Smooth muscle cell (in vitro differentiated cells): ENCODE results near the gene TANGO2. TPM values are rescaled to one million over a fixed set of nuclear protein-coding genes. Genes with fewer than 3 reads are reported as not detected.

ENCODE experiments used
- DNase-seq: peaks from one replicate; lab custom pipeline; 2025; ENCODE audit not compliant: unreplicated experiment; lab: John Stamatoyannopoulos, UW
- H2AFZ ChIP-seq: fragments of 200-600 bp; sonication (generic); 2 replicates; pipeline ENCODE4 v1.6.0; 2016; ENCODE audit warnings: antibody characterized with exemption, low read depth, mild to moderate bottlenecking
- H3F3A ChIP-seq: fragments of 200-600 bp; sonication (generic); 2 replicates; pipeline ENCODE4 v1.6.0; 2017; ENCODE audit warnings: antibody characterized with exemption, low read depth
- H3K27ac ChIP-seq: fragments of 200-600 bp; sonication (generic); 2 replicates; pipeline ENCODE4 v1.5.1; 2016; ENCODE audit warnings: low read depth, mild to moderate bottlenecking
- H3K27me3 ChIP-seq: fragments of 200-600 bp; sonication (generic); 2 replicates; pipeline ENCODE4 v1.6.1; 2016; ENCODE audit warnings: low read depth, mild to moderate bottlenecking
- H3K36me3 ChIP-seq: fragments of 200-600 bp; sonication (generic); 2 replicates; pipeline ENCODE4 v1.5.1; 2016; ENCODE audit warnings: low read depth
- H3K4me1 ChIP-seq: fragments of 200-600 bp; sonication (generic); 2 replicates; pipeline ENCODE4 v1.5.1; 2016; ENCODE audit warnings: low read depth
- H3K4me2 ChIP-seq: fragments of 200-600 bp; sonication (generic); 2 replicates; pipeline ENCODE4 v1.6.0; 2016; ENCODE audit warnings: mild to moderate bottlenecking
- H3K4me3 ChIP-seq: fragments of 200-600 bp; sonication (generic); 2 replicates; pipeline ENCODE4 v1.5.1; 2016; ENCODE audit warnings: mild to moderate bottlenecking
- H3K79me2 ChIP-seq: fragments of 200-600 bp; sonication (generic); 2 replicates; pipeline ENCODE4 v1.6.0; 2016; ENCODE audit warnings: low read depth, mild to moderate bottlenecking
- H3K9ac ChIP-seq: fragments of 200-600 bp; sonication (generic); 2 replicates; pipeline ENCODE4 v1.6.0; 2016; ENCODE audit warnings: low read depth
- H3K9me3 ChIP-seq: fragments of 200-600 bp; sonication (generic); replicated peaks from 2 replicates; pipeline ENCODE4 v1.5.1; 2016; ENCODE audit warnings: low read depth
- H4K20me1 ChIP-seq: fragments of 200-600 bp; sonication (generic); 2 replicates; pipeline ENCODE4 v1.6.0; 2016; ENCODE audit warnings: low read depth
- CTCF ChIP-seq: fragments of 200-600 bp; sonication (generic); IDR thresholded peaks from 2 replicates; pipeline ENCODE4 v1.5.1; 2017; ENCODE audit warnings: borderline replicate concordance, mild to moderate bottlenecking, antibody characterized with exemption; ENCODE audit not compliant: insufficient read depth, poor library complexity, severe bottlenecking
- WGBS: methylation state at CpG from one replicate; pipeline ENCODE4 v1.1.7; 2016; ENCODE audit warnings: low lambda C conversion rate; 5-methylcytosine and 5-hydroxymethylcytosine counted together
- polyA plus RNA-seq: library from polyadenylated mRNA; unstranded; fragments of >200 nt; fragmentation: Nextera tagmentation; extraction: Ambion mirVana; gene quantifications from 2 replicates; pipeline ENCODE4 v1.2.1, GENCODE V29; 2016
- total RNA-seq: library from RNA; depleted of rRNA; stranded (reverse); fragments of >200 nt; gene quantifications from 2 replicates; pipeline ENCODE4 v1.2.3, GENCODE V29; 2014

The TANGO2 gene
- total and polyA plus RNA-seq, 2 experiments from 2014 or later = 10.8 to 14.7 TPM

GRCh38 chr22:20091690-20092476 lies 71.0 kb downstream of the TANGO2 start:
- Histone ChIP-seq H3K4me2 (no peak overlapping the region), H3K4me1 (no peaks in the 10 kb centered on the region), H3F3A (no peaks in the 10 kb centered on the region), H3K27ac (no peak overlapping the region), H4K20me1 (peaks cover 39% of the 10 kb centered on the region), H2AFZ (no peak overlapping the region), H3K27me3 (no peaks in the 10 kb centered on the region), H3K9ac (no peak overlapping the region), H3K4me3 (no peak overlapping the region), H3K36me3 (peaks cover 34% of the 10 kb centered on the region), H3K79me2 (peaks cover 13% of the 10 kb centered on the region), H3K9me3 (no peaks in the 10 kb centered on the region)
- 96% methylated on average over 16 of the region's 16 CpGs for WGBS
- DNase-seq = no peak
- TF ChIP-seq CTCF = no peak

- Histone ChIP-seq H3K27me3 (no peaks in the 10 kb centered on the region), H3K4me3 (no peak overlapping the region), H3K9me3 (no peaks in the 10 kb centered on the region), H3K4me1 (no peaks in the 10 kb centered on the region), H3K9ac (no peak overlapping the region), H2AFZ (no peak overlapping the region), H3K27ac (no peak overlapping the region), H4K20me1 (peaks cover 40% of the 10 kb centered on the region), H3K36me3 (peaks cover 40% of the 10 kb centered on the region), H3K4me2 (no peak overlapping the region), H3K79me2 (peaks cover 17% of the 10 kb centered on the region), H3F3A (no peaks in the 10 kb centered on the region)
- WGBS = 97% methylated on average over 11 of the region's 11 CpGs
- TF ChIP-seq CTCF = no peak
- no peak for DNase-seq
These were observed 71.6 kb downstream of the TANGO2 start for GRCh38 chr22:20092477-20092854.

GRCh38 chr22:20093418-20094196 lies 72.7 kb downstream of the TANGO2 start:
- Histone ChIP-seq H3K9ac (no peak overlapping the region), H2AFZ (no peak overlapping the region), H3K4me3 (no peak overlapping the region), H4K20me1 (peaks cover 34% of the 10 kb centered on the region), H3K27me3 (no peaks in the 10 kb centered on the region), H3K36me3 (peaks cover 40% of the 10 kb centered on the region), H3K79me2 (peaks cover 17% of the 10 kb centered on the region), H3K9me3 (no peaks in the 10 kb centered on the region), H3K4me2 (no peak overlapping the region), H3K27ac (no peak overlapping the region), H3K4me1 (no peaks in the 10 kb centered on the region), H3F3A (no peaks in the 10 kb centered on the region)
- WGBS = 96% methylated on average over 13 of the region's 13 CpGs
- no peak for TF ChIP-seq CTCF
- no peak for DNase-seq
